Thyroid gland (tissue), 4 donors: ENCODE data around the gene STK16. TPM values are rescaled to one million over a fixed set of nuclear protein-coding genes. Genes with fewer than 3 reads are reported as not detected.

Source experiments
- DNase-seq, 2 donors: peaks; one replicate each; pipeline ENCODE4 v3.0.0-alpha.2; 2019
- H3K27ac ChIP-seq, 3 donors: fragments of 200-600 bp; sonication (generic); 1 replicate in 2 of 3; 2 replicates in 1 of 3; pipeline ENCODE4 v1.5.1; 2016 to 2019; ENCODE audit warnings: mild to moderate bottlenecking in 1 of 3, moderate library complexity in 1 of 3
- H3K27me3 ChIP-seq: fragments of 200-600 bp; sonication (generic); one replicate; pipeline ENCODE4 v1.5.1; 2019
- H3K36me3 ChIP-seq, 2 donors: fragments of 200-600 bp; sonication (generic); one replicate each; pipeline ENCODE4 v1.5.1; 2016 to 2019
- H3K4me1 ChIP-seq, 2 donors: fragments of 200-600 bp; sonication (generic); one replicate each; pipeline ENCODE4 v1.5.1; 2017 to 2019
- H3K4me3 ChIP-seq, 3 donors: fragments of 200-600 bp; sonication (generic); replicated peaks in 1 of 3; 1 replicate in 2 of 3; 2 replicates in 1 of 3; pipeline ENCODE4 v1.5.1; 2016; ENCODE audit warnings: mild to moderate bottlenecking in 1 of 3
- H3K9me3 ChIP-seq: fragments of 200-600 bp; sonication (generic); one replicate; pipeline ENCODE4 v1.5.1; 2017
- CTCF ChIP-seq, 6 experiments: fragments of 200-600 bp in 3 of 6; fragments of 450-650 bp in 3 of 6; sonication (generic) in 3 of 6; IDR thresholded peaks; one replicate each; pipeline ENCODE4 v1.5.1; 2016 to 2019; ENCODE audit warnings: antibody characterized with exemption in 6 of 6, mild to moderate bottlenecking in 2 of 6, inconsistent platforms in 1 of 6, moderate library complexity in 1 of 6
- POLR2A ChIP-seq, 2 donors: fragments of 450-650 bp; IDR thresholded peaks; one replicate each; pipeline ENCODE4 v1.6.1; 2017; ENCODE audit warnings: antibody characterized with exemption in 2 of 2, mild to moderate bottlenecking in 2 of 2, moderate library complexity in 1 of 2
- WGBS, 2 donors: methylation state at CpG; one replicate each; pipeline ENCODE4 v1.1.5; 2017; 5-methylcytosine and 5-hydroxymethylcytosine counted together
- intact Hi-C: fragments of 100-400 bp; cut with DNase I; formaldehyde crosslinking; loops from one replicate; pipeline ENCODE4 v1.15.1; 2023
- total RNA-seq, 4 donors: library from RNA; depleted of rRNA; stranded (reverse); fragments of >200 nt; gene quantifications; one replicate each; pipeline ENCODE4 v1.2.3, GENCODE V29; 2016

Gene STK16
- total RNA-seq, 4 donors from 2014 or later: 19.5 to 33.0 (median 24.9) TPM

GRCh38 chr2:219294356-219295351 is 49.4 kb downstream of the STK16 start:
- 10 to 14% methylated on average over 39 to 40 of the region's 67 CpGs for WGBS, 2 donors
- peak overlapping the region in 2 of 3 donors; percentile 54 to 56 for H3K27ac ChIP-seq
- peaks cover 4 to 14% of the 10 kb centered on the region in 2 donors for H3K4me1 ChIP-seq
- H3K36me3 ChIP-seq: no peaks in the 10 kb centered on the region
- DNase-seq: peak; percentile 86 to 90
- H3K4me3 ChIP-seq: peak overlapping the region in 1 of 3 donors; percentile 45
- no peaks in the 10 kb centered on the region for H3K9me3 ChIP-seq
- H3K27me3 ChIP-seq: no peaks in the 10 kb centered on the region
- TF ChIP-seq POLR2A (IDR thresholded peaks at IDR 0.05): peak in 1 of 2 donors; percentile 41
- TF ChIP-seq CTCF (IDR thresholded peaks at IDR 0.05): peak; percentile 60 to 100 (median 99)
- intact Hi-C loops: loop anchor here (2.0 to 5.0 kb wide), 3 partner anchors 16 to 237 kb away; partner anchors contain the start of gene DNAJB2

GRCh38 chr2:219296142-219296541 is 50.9 kb downstream of the STK16 start:
- DNase-seq: no peak
- intact Hi-C loops: loop anchor here (5.0 kb wide), 2 partner anchors 139 to 239 kb away; no protein-coding TSS in a partner anchor
- H3K9me3 ChIP-seq: no peaks in the 10 kb centered on the region
- WGBS, 2 donors: 87 to 91% methylated on average over 14 of the region's 14 CpGs
- H3K4me3 ChIP-seq: no peak overlapping the region
- no peak for TF ChIP-seq CTCF (IDR thresholded peaks at IDR 0.05)
- TF ChIP-seq POLR2A (IDR thresholded peaks at IDR 0.05): no peak
- H3K27me3 ChIP-seq: no peaks in the 10 kb centered on the region
- no peak overlapping the region for H3K27ac ChIP-seq
- H3K4me1 ChIP-seq: peaks cover 4 to 10% of the 10 kb centered on the region in 2 donors
- no peaks in the 10 kb centered on the region for H3K36me3 ChIP-seq

- H3K36me3 ChIP-seq: no peaks in the 10 kb centered on the region
- DNase-seq: no peak
Observed at GRCh38 chr2:219296631-219297391, 51.5 kb downstream of the STK16 start.

GRCh38 chr2:219297766-219298456 is 52.6 kb downstream of the STK16 start:
- H3K4me1 ChIP-seq: peaks cover 4 to 10% of the 10 kb centered on the region in 2 donors
- 81% methylated on average over 8 to 13 of the region's 14 CpGs for WGBS, 2 donors
- intact Hi-C loops: loop anchor here (5.0 kb wide), 2 partner anchors 141 to 241 kb away; no protein-coding TSS in a partner anchor

More at GRCh38 chr2:219296631-219297391, 51.5 kb downstream of the STK16 start:
- no peaks in the 10 kb centered on the region for H3K9me3 ChIP-seq
- H3K27ac ChIP-seq: no peak overlapping the region
- TF ChIP-seq POLR2A (IDR thresholded peaks at IDR 0.05) (no peak), CTCF (IDR thresholded peaks at IDR 0.05) (no peak)
- WGBS, 2 donors: 89 to 91% methylated on average over 9 to 15 of the region's 25 CpGs
- H3K4me1 ChIP-seq: peaks cover 4 to 10% of the 10 kb centered on the region in 2 donors
- intact Hi-C loops: loop anchor here (5.0 kb wide), 2 partner anchors 140 to 240 kb away; no protein-coding TSS in a partner anchor
- no peak overlapping the region for H3K4me3 ChIP-seq
- H3K27me3 ChIP-seq: no peaks in the 10 kb centered on the region

More at GRCh38 chr2:219297766-219298456, 52.6 kb downstream of the STK16 start:
- no peak for TF ChIP-seq POLR2A (IDR thresholded peaks at IDR 0.05)
- no peak for TF ChIP-seq CTCF (IDR thresholded peaks at IDR 0.05)
- DNase-seq: no peak
- H3K27ac ChIP-seq: no peak overlapping the region
- H3K9me3 ChIP-seq: no peaks in the 10 kb centered on the region
- no peaks in the 10 kb centered on the region for H3K27me3 ChIP-seq
- no peak overlapping the region for H3K4me3 ChIP-seq
- H3K36me3 ChIP-seq: no peaks in the 10 kb centered on the region
